GM20431 (cell line): ENCODE measurements around the gene CDYL2.

ENCODE experiments used
- in situ Hi-C: fragments of 300-500 bp; cut with MseI, MboI; formaldehyde crosslinking; loops from one replicate; pipeline ENCODE4 v1.15.0; 2020; ENCODE audit warnings: low sequenced_read_pairs; ENCODE audit not compliant: unreplicated experiment

CDYL2 gene

GRCh38 chr16:80569440-80570105 is 234.8 kb downstream of the CDYL2 start:
- in situ Hi-C loops: no loop called here

GRCh38 chr16:80564394-80564793 is 240.0 kb downstream of the CDYL2 start:
- in situ Hi-C loops: no loop called here

- in situ Hi-C loops: no loop called here
These were observed 241.3 kb downstream of the CDYL2 start for GRCh38 chr16:80563066-80563465.

GRCh38 chr16:80559369-80559768 is 245.0 kb downstream of the CDYL2 start:
- in situ Hi-C loops: no loop called here

- in situ Hi-C loops: no loop called here
These were observed 247.4 kb downstream of the CDYL2 start for GRCh38 chr16:80557037-80557436.

GRCh38 chr16:80556481-80556880 is 247.9 kb downstream of the CDYL2 start:
- in situ Hi-C loops: no loop called here

- in situ Hi-C loops: no loop called here
These were observed 250.4 kb downstream of the CDYL2 start for GRCh38 chr16:80554033-80554432.

GRCh38 chr16:80552277-80552676 is 252.1 kb downstream of the CDYL2 start:
- in situ Hi-C loops: no loop called here
